HCT116 (cell line): ENCODE measurements around the gene ARHGAP42. TPM values are rescaled to one million over a fixed set of nuclear protein-coding genes. Genes with fewer than 3 reads are reported as not detected.

Source experiments
- ATAC-seq: fragments of 200-7000 bp; cut with Tn5 transposase; 2 replicates; pipeline ENCODE4 v1.9.1; 2020; ENCODE audit warnings: mild to moderate bottlenecking, moderate library complexity
- BruUV-seq: library from RNA; stranded (reverse); fragments of 400-500 nt; replicated peaks from 2 replicates; lab custom pipeline; 2021; lab: Mats Ljungman, UMichigan
- CTCF ChIA-PET: fragments of 300-600 bp; sonication (Branson Sonifier 250); formaldehyde crosslinking; loops from one replicate; lab custom pipeline; 2021; ENCODE audit warnings: antibody characterized with exemption; lab: Charles Lee
- POLR2A ChIA-PET: fragments of 300-600, 350-600 bp; sonication (Branson Sonifier 250); formaldehyde crosslinking; loops from one replicate; lab custom pipeline; 2021; ENCODE audit warnings: antibody characterized with exemption; lab: Charles Lee
- RAD21 ChIA-PET, 2 experiments: fragments of 300-600 bp; sonication (Branson Sonifier 250); formaldehyde crosslinking; loops; one replicate each; lab custom pipeline; 2023; ENCODE audit warnings: low total read pairs in 2 of 2; ENCODE audit not compliant: uncharacterized antibody in 2 of 2, unreplicated experiment in 2 of 2, low non-redundant PET in 1 of 2; lab: Charles Lee
- DNase-seq: peaks from one replicate; pipeline ENCODE4 v3.0.0-alpha.2; 2010; ENCODE audit warnings: low read depth, low spot score
- H2AFZ ChIP-seq: fragments of 200-600 bp; shearing (Covaris generic), sonication (generic); 2 replicates; pipeline ENCODE4 v1.6.1; 2017; ENCODE audit warnings: low read depth, mixed run types, mixed read lengths, antibody characterized with exemption, low read length; ENCODE audit not compliant: poor library complexity, severe bottlenecking
- H3K27ac ChIP-seq: 2 replicates; pipeline ENCODE4 v1.5.1; 2012; ENCODE audit warnings: low read depth, low read length
- H3K27me3 ChIP-seq: fragments of 200-600 bp; sonication (generic); 2 replicates; pipeline ENCODE4 v1.6.1; 2016; ENCODE audit warnings: mixed run types, low read length, mixed read lengths; ENCODE audit not compliant: insufficient read depth
- H3K36me3 ChIP-seq, 2 experiments: fragments of 200-500 bp in 1 of 2; fragments of 200-600 bp in 1 of 2; sonication (Bioruptor generic) in 1 of 2; sonication (generic) in 1 of 2; 2 replicates each; pipeline versions ENCODE4 v1.5.1 to v1.6.1; 2014 to 2016; ENCODE audit warnings: low read length in 2 of 2, inconsistent platforms in 1 of 2, mixed read lengths in 1 of 2, mixed run types in 1 of 2; ENCODE audit not compliant: insufficient read depth in 2 of 2, control insufficient read depth in 1 of 2
- H3K4me1 ChIP-seq, 2 experiments: fragments of 200-600 bp in 1 of 2; sonication (generic) in 1 of 2; 2 replicates each; pipeline versions ENCODE4 v1.5.1 to v1.6.1; 2012 to 2017; ENCODE audit warnings: low read length in 2 of 2, inconsistent platforms in 1 of 2, mild to moderate bottlenecking in 1 of 2, mixed read lengths in 1 of 2, mixed run types in 1 of 2, moderate library complexity in 1 of 2; ENCODE audit not compliant: insufficient read depth in 2 of 2, control insufficient read depth in 1 of 2
- H3K4me2 ChIP-seq: fragments of 200-600 bp; sonication (generic); 2 replicates; pipeline ENCODE4 v1.6.1; 2017; ENCODE audit warnings: mixed run types, low read length, mixed read lengths
- H3K4me3 ChIP-seq, 2 experiments: fragments of 200-600 bp in 1 of 2; sonication (generic) in 1 of 2; replicated peaks in 1 of 2; 2 replicates each; pipeline ENCODE4 v1.5.1; 2011 to 2016; ENCODE audit warnings: low read length in 2 of 2, control low read depth in 1 of 2, low read depth in 1 of 2, mild to moderate bottlenecking in 1 of 2, mixed read lengths in 1 of 2, mixed run types in 1 of 2
- H3K79me2 ChIP-seq: fragments of 200-600 bp; sonication (generic); 2 replicates; pipeline ENCODE4 v1.6.1; 2017; ENCODE audit warnings: mild to moderate bottlenecking, mixed run types, low read length, moderate library complexity, mixed read lengths; ENCODE audit not compliant: insufficient read depth
- H3K9ac ChIP-seq: fragments of 200-600 bp; sonication (generic); 2 replicates; pipeline ENCODE4 v1.6.1; 2016; ENCODE audit warnings: low read length, mixed read lengths
- H3K9me2 ChIP-seq: fragments of 200-600 bp; sonication (generic), shearing (Covaris generic); 2 replicates; pipeline ENCODE4 v1.6.1; 2017; ENCODE audit warnings: mixed run types, mild to moderate bottlenecking, moderate library complexity; ENCODE audit not compliant: insufficient read depth
- H3K9me3 ChIP-seq, 2 experiments: fragments of 200-500 bp in 1 of 2; fragments of 200-600 bp in 1 of 2; sonication (Bioruptor generic) in 1 of 2; sonication (generic) in 1 of 2; 2 replicates each; pipeline ENCODE4 v1.6.1; 2014 to 2017; ENCODE audit warnings: low read length in 2 of 2, mixed read lengths in 2 of 2, inconsistent platforms in 1 of 2, low read depth in 1 of 2, mild to moderate bottlenecking in 1 of 2, mixed run types in 1 of 2, moderate library complexity in 1 of 2; ENCODE audit not compliant: control insufficient read depth in 1 of 2, insufficient read depth in 1 of 2
- H4K20me1 ChIP-seq: fragments of 200-600 bp; sonication (generic), shearing (Covaris generic); 2 replicates; pipeline ENCODE4 v1.6.1; 2017; ENCODE audit warnings: mixed run types, mild to moderate bottlenecking, moderate library complexity; ENCODE audit not compliant: insufficient read depth
- CEBPB ChIP-seq: IDR thresholded peaks from 2 replicates; pipeline ENCODE4 v1.6.1; 2012; ENCODE audit warnings: low read depth
- EGR1 ChIP-seq: IDR thresholded peaks from 2 replicates; pipeline ENCODE4 v1.6.1; 2012; ENCODE audit warnings: low read depth
- ELF1 ChIP-seq: IDR thresholded peaks from 2 replicates; pipeline ENCODE4 v1.6.1; 2012; ENCODE audit warnings: low read depth, borderline replicate concordance
- EZH2 ChIP-seq: fragments of 200-600 bp; sonication (generic); IDR thresholded peaks from 2 replicates; pipeline ENCODE4 v1.6.1; 2017; ENCODE audit warnings: antibody characterized with exemption, mixed run types
- EZH2phosphoT487 ChIP-seq: fragments of 200-600 bp; IDR thresholded peaks from 2 replicates; pipeline ENCODE4 v1.6.1; 2018; ENCODE audit warnings: antibody characterized with exemption, borderline replicate concordance
- FOSL1 ChIP-seq: IDR thresholded peaks from 2 replicates; pipeline ENCODE4 v1.6.1; 2012; ENCODE audit warnings: low read depth
- JUND ChIP-seq: IDR thresholded peaks from 2 replicates; pipeline ENCODE4 v1.6.1; 2012
- POLR2A ChIP-seq: IDR thresholded peaks from 2 replicates; pipeline ENCODE4 v1.7.0; 2011; ENCODE audit warnings: borderline replicate concordance; ENCODE audit not compliant: insufficient read depth, insufficient read length; ENCODE audit errors: extremely low read depth
- SIN3A ChIP-seq: IDR thresholded peaks from 2 replicates; pipeline ENCODE4 v1.6.1; 2012; ENCODE audit warnings: low read depth
- SP1 ChIP-seq: IDR thresholded peaks from 2 replicates; pipeline ENCODE4 v1.6.1; 2012; ENCODE audit warnings: low read depth
- SRF ChIP-seq: IDR thresholded peaks from 2 replicates; pipeline ENCODE4 v1.6.1; 2012; ENCODE audit warnings: low read depth
- TCF7L2 ChIP-seq: IDR thresholded peaks from 2 replicates; pipeline ENCODE4 v1.7.0; 2011; ENCODE audit warnings: borderline replicate concordance, inconsistent platforms; ENCODE audit not compliant: insufficient read depth, insufficient read length; ENCODE audit errors: extremely low read depth
- YY1 ChIP-seq: IDR thresholded peaks from 2 replicates; pipeline ENCODE4 v1.6.1; 2011; ENCODE audit warnings: low read length, low read depth, moderate library complexity, mild to moderate bottlenecking; ENCODE audit not compliant: insufficient replicate concordance; ENCODE audit errors: extremely low read depth
- ZNF274 ChIP-seq: fragments of 200-500 bp; sonication (Bioruptor generic); IDR thresholded peaks from 2 replicates; pipeline ENCODE4 v1.6.1; 2014; ENCODE audit warnings: mild to moderate bottlenecking, low read depth, low read length, inconsistent platforms
- intact Hi-C: fragments of 100-400 bp; cut with micrococcal nuclease; formaldehyde crosslinking; loops from 2 replicates; pipeline ENCODE4 v1.10.0; 2022
- total RNA-seq: library from RNA; stranded (reverse); gene quantifications from one replicate; pipeline ENCODE4 v1.2.1, GENCODE V29; 2021; ENCODE audit not compliant: unreplicated experiment
- TF ChIP-seq, protein P1 (sequence below): IDR thresholded peaks from 2 replicates; pipeline ENCODE4 v1.6.1; 2012; ENCODE audit warnings: low read depth
- TF ChIP-seq, protein P2 (sequence below), 3 experiments: fragments of 200-600 bp in 1 of 3; sonication (generic) in 1 of 3; IDR thresholded peaks in 2 of 3; conservative IDR thresholded peaks in 1 of 3; 2 replicates each; pipeline ENCODE4 v1.5.1; 2012 to 2017; ENCODE audit warnings: low read depth in 2 of 3, low read length in 2 of 3, antibody characterized with exemption in 1 of 3, borderline replicate concordance in 1 of 3, control low read depth in 1 of 3, mild to moderate bottlenecking in 1 of 3, mixed read lengths in 1 of 3, mixed run types in 1 of 3, moderate library complexity in 1 of 3; ENCODE audit not compliant: insufficient read depth in 1 of 3
- TF ChIP-seq, protein P3 (sequence below): IDR thresholded peaks from 2 replicates; pipeline ENCODE4 v1.6.1; 2011; ENCODE audit warnings: mild to moderate bottlenecking, low read length, moderate library complexity; ENCODE audit not compliant: insufficient replicate concordance; ENCODE audit errors: extremely low read depth
- TF ChIP-seq, protein P4 (sequence below): IDR thresholded peaks from 2 replicates; pipeline ENCODE4 v1.6.1; 2012
- TF ChIP-seq, protein P5 (sequence below): IDR thresholded peaks from 2 replicates; pipeline ENCODE4 v1.6.1; 2012

ARHGAP42 gene
- total RNA-seq, 1 experiment from 2014 or later, result 12.3 TPM

DNA sequence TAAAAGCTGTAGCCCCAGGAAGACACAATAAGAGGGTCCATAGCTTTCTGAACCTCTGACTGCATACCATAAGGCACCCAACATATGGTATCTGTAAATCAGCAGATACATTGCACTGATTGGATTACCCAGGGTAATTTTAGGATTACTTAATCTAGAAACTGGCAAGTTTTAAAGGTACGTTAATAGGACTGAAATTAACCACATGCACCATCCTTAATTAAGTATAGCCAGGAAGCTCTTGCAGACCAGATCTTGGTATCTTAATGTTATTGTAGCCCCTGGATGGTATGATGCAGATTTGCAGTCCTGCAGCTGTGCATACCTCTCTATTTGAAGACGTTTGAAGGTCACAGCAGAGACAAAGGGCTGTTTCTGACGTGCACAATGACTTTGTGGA, 72.8 kb downstream of the ARHGAP42 start (continued):
- TF ChIP-seq, protein P1, sequence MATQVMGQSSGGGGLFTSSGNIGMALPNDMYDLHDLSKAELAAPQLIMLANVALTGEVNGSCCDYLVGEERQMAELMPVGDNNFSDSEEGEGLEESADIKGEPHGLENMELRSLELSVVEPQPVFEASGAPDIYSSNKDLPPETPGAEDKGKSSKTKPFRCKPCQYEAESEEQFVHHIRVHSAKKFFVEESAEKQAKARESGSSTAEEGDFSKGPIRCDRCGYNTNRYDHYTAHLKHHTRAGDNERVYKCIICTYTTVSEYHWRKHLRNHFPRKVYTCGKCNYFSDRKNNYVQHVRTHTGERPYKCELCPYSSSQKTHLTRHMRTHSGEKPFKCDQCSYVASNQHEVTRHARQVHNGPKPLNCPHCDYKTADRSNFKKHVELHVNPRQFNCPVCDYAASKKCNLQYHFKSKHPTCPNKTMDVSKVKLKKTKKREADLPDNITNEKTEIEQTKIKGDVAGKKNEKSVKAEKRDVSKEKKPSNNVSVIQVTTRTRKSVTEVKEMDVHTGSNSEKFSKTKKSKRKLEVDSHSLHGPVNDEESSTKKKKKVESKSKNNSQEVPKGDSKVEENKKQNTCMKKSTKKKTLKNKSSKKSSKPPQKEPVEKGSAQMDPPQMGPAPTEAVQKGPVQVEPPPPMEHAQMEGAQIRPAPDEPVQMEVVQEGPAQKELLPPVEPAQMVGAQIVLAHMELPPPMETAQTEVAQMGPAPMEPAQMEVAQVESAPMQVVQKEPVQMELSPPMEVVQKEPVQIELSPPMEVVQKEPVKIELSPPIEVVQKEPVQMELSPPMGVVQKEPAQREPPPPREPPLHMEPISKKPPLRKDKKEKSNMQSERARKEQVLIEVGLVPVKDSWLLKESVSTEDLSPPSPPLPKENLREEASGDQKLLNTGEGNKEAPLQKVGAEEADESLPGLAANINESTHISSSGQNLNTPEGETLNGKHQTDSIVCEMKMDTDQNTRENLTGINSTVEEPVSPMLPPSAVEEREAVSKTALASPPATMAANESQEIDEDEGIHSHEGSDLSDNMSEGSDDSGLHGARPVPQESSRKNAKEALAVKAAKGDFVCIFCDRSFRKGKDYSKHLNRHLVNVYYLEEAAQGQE, result no peak
- no peak for TF ChIP-seq ELF1
- TF ChIP-seq, all 23 proteins: peak for 0

DNA sequence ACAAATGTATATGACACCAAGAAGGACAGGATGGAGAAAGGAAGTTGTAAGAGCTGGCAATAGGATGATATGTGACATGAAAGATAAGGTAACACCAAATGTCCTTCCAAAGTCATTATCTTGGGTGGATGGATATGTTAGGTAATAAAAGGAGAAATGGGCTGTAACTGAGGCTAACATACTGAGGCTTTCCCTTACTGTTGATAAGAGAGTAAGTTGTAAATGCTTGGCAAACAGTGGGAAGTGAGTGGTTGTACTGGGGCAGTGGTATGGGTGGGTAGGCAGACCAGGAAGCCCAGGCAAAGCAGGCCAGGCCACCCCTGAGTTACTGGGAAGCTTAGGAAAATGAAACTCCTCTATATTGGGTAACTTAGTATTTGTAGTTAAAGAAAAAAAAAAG, 73.7 kb downstream of the ARHGAP42 start:
- ATAC-seq (no peak), DNase-seq (no peak)
- peaks cover 7% of the 10 kb centered on the region; the same call in 1 of the 2 replicates for H3K79me2 ChIP-seq
- no peaks in the 10 kb centered on the region for H3K9me2 ChIP-seq
- no peak overlapping the region for H3K9ac ChIP-seq
- H4K20me1 ChIP-seq, result no peaks in the 10 kb centered on the region
- no peak overlapping the region for H3K4me3 ChIP-seq
- intact Hi-C loops, result no loop called here
- ChIA-PET RAD21 (no interaction called here), POLR2A (no interaction called here), CTCF (no interaction called here)
- peaks cover 0 to 7% of the 10 kb centered on the region in 2 experiments; a peak in 2 of 4 replicates for H3K4me1 ChIP-seq
- H3K27me3 ChIP-seq, result no peaks in the 10 kb centered on the region
- no TSS peak for BruUV-seq
- H2AFZ ChIP-seq, result no peak overlapping the region
- H3K36me3 ChIP-seq, result no peaks in the 10 kb centered on the region
- H3K4me2 ChIP-seq, result no peak overlapping the region
- H3K27ac ChIP-seq, result no peak overlapping the region
- H3K9me3 ChIP-seq, result no peaks in the 10 kb centered on the region
- TF ChIP-seq, protein P2, sequence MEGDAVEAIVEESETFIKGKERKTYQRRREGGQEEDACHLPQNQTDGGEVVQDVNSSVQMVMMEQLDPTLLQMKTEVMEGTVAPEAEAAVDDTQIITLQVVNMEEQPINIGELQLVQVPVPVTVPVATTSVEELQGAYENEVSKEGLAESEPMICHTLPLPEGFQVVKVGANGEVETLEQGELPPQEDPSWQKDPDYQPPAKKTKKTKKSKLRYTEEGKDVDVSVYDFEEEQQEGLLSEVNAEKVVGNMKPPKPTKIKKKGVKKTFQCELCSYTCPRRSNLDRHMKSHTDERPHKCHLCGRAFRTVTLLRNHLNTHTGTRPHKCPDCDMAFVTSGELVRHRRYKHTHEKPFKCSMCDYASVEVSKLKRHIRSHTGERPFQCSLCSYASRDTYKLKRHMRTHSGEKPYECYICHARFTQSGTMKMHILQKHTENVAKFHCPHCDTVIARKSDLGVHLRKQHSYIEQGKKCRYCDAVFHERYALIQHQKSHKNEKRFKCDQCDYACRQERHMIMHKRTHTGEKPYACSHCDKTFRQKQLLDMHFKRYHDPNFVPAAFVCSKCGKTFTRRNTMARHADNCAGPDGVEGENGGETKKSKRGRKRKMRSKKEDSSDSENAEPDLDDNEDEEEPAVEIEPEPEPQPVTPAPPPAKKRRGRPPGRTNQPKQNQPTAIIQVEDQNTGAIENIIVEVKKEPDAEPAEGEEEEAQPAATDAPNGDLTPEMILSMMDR (IDR thresholded peaks at IDR 0.05 in 2 of 3, conservative IDR thresholded peaks at IDR 0.05 in 1 of 3; ENCODE audit: borderline replicate concordance in 1 of 3, insufficient read depth in 1 of 3, low read depth in 2 of 3, low read length in 2 of 3), result no peak
- TF ChIP-seq YY1 (no peak), SRF (no peak), EZH2phosphoT487 (no peak), SP1 (no peak), POLR2A (no peak), CEBPB (no peak), FOSL1 (no peak), ZNF274 (no peak), SIN3A (no peak), EGR1 (no peak), ELF1 (no peak), TCF7L2 (no peak), EZH2 (no peak), JUND (no peak)
- TF ChIP-seq, protein P3, sequence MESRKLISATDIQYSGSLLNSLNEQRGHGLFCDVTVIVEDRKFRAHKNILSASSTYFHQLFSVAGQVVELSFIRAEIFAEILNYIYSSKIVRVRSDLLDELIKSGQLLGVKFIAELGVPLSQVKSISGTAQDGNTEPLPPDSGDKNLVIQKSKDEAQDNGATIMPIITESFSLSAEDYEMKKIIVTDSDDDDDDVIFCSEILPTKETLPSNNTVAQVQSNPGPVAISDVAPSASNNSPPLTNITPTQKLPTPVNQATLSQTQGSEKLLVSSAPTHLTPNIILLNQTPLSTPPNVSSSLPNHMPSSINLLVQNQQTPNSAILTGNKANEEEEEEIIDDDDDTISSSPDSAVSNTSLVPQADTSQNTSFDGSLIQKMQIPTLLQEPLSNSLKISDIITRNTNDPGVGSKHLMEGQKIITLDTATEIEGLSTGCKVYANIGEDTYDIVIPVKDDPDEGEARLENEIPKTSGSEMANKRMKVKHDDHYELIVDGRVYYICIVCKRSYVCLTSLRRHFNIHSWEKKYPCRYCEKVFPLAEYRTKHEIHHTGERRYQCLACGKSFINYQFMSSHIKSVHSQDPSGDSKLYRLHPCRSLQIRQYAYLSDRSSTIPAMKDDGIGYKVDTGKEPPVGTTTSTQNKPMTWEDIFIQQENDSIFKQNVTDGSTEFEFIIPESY, result no peak
- TF ChIP-seq, protein P4, sequence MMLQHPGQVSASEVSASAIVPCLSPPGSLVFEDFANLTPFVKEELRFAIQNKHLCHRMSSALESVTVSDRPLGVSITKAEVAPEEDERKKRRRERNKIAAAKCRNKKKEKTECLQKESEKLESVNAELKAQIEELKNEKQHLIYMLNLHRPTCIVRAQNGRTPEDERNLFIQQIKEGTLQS, result no peak
- TF ChIP-seq, protein P5, sequence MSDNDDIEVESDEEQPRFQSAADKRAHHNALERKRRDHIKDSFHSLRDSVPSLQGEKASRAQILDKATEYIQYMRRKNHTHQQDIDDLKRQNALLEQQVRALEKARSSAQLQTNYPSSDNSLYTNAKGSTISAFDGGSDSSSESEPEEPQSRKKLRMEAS, result no peak
